IPS-11a (cell line): ENCODE measurements around the gene CRTC2.
"Not testable (repeated sequence)": the region's sequence is repeated elsewhere in the genome, so short reads cannot be mapped to it uniquely, and the experiment has no call there.

Experiments
- H3K4me3 ChIP-seq: one replicate; pipeline ENCODE4 v1.5.1; 2013; ENCODE audit warnings: low read depth, low read length, control low read depth

The CRTC2 gene

GRCh38 chr1:153958111-153958960 is at the start of gene CRTC2:
Gene CRTC2, minus strand, starts transcription at chr1:153958612. Its CDS starts 115 bp downstream, at chr1:153958497.
- H3K4me3 ChIP-seq = peak within 1 kb of the TSS; percentile 92

GRCh38 chr1:154006136-154006535 is 47.7 kb upstream of the CRTC2 start:
- no peak overlapping the region for H3K4me3 ChIP-seq

GRCh38 chr1:154000420-154000819 is 42.0 kb upstream of the CRTC2 start:
- no peak overlapping the region for H3K4me3 ChIP-seq

GRCh38 chr1:153996882-153997281 is 38.5 kb upstream of the CRTC2 start:
- H3K4me3 ChIP-seq = not testable (repeated sequence)

GRCh38 chr1:153995640-153996039 is 37.2 kb upstream of the CRTC2 start:
- no peak overlapping the region for H3K4me3 ChIP-seq

- no peak overlapping the region for H3K4me3 ChIP-seq
Observed at GRCh38 chr1:153995202-153995601, 36.8 kb upstream of the CRTC2 start.

GRCh38 chr1:153991806-153992205 is 33.4 kb upstream of the CRTC2 start:
- peak overlapping the region; percentile 82 for H3K4me3 ChIP-seq

- peak overlapping the region; percentile 82 for H3K4me3 ChIP-seq
Observed at GRCh38 chr1:153991151-153991630, 32.8 kb upstream of the CRTC2 start.

GRCh38 chr1:153990468-153991150 is 32.2 kb upstream of the CRTC2 start, which contains the start of gene RPS27:
Gene RPS27, plus strand, starts transcription at chr1:153990762. Its CDS starts 35 bp downstream, at chr1:153990797.
- H3K4me3 ChIP-seq = peak within 1 kb of the TSS; percentile 82

GRCh38 chr1:153987621-153988020 is 29.2 kb upstream of the CRTC2 start:
- no peak overlapping the region for H3K4me3 ChIP-seq

- H3K4me3 ChIP-seq = peak within 1 kb of the TSS; percentile 96
Observed at GRCh38 chr1:153985941-153986761, 27.7 kb upstream of the CRTC2 start, which contains the start of gene RAB13. Gene RAB13, minus strand, starts transcription at chr1:153986339. Its CDS starts 103 bp downstream, at chr1:153986236.

GRCh38 chr1:153985341-153985912 is 27.0 kb upstream of the CRTC2 start:
- H3K4me3 ChIP-seq = peak overlapping the region; percentile 96

- H3K4me3 ChIP-seq = peak overlapping the region; percentile 96
Observed at GRCh38 chr1:153984123-153984894, 25.9 kb upstream of the CRTC2 start.

GRCh38 chr1:153981735-153982134 is 23.3 kb upstream of the CRTC2 start:
- not testable (repeated sequence) for H3K4me3 ChIP-seq

- H3K4me3 ChIP-seq = not testable (repeated sequence)
Observed at GRCh38 chr1:153979091-153979490, 20.7 kb upstream of the CRTC2 start.

- peak overlapping the region; percentile 85 for H3K4me3 ChIP-seq
Observed at GRCh38 chr1:153978274-153978909, 20.0 kb upstream of the CRTC2 start.

GRCh38 chr1:153977250-153978240 is 19.1 kb upstream of the CRTC2 start, which contains the start of gene JTB:
Gene JTB, minus strand, starts transcription at chr1:153977674. Its CDS starts 422 bp downstream, at chr1:153977252.
- H3K4me3 ChIP-seq = peak within 1 kb of the TSS; percentile 85

- peak overlapping the region; percentile 85 for H3K4me3 ChIP-seq
Observed at GRCh38 chr1:153976819-153977249, 18.4 kb upstream of the CRTC2 start.
